Measurements from ENCODE around the gene EHMT1.

The EHMT1 gene

GRCh38 chr9:137648396-137648795 lies 29.6 kb downstream of the EHMT1 start:
- no peak for DNase-seq

GRCh38 chr9:137649553-137649952 lies 30.7 kb downstream of the EHMT1 start:
- DNase-seq: no peak

- no peak for DNase-seq
Measured at GRCh38 chr9:137650259-137650658, 31.5 kb downstream of the EHMT1 start.

- no peak for DNase-seq
Measured at GRCh38 chr9:137650779-137651178, 32.0 kb downstream of the EHMT1 start.

- no peak for DNase-seq
Measured at GRCh38 chr9:137656416-137656815, 37.6 kb downstream of the EHMT1 start.

DNA sequence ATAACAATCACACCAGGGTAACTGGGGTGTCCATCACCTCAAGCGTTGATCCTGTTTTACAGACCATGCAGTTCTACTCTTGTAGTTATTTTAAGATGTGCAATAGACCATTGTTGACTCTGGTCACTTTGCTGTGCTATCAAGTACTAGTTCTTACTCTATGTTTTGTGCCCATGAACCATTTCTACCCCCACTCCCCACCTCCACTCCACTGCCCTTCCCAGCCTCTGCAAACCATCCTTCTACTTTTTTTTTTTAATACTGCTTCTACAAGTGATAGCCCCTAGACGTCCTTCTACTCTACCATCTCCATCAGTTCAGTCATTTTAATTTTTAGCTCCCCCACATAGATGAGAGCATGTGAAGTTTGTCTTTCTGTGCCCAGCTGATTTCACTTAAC lies 38.8 kb downstream of the EHMT1 start:
- no peak for DNase-seq

DNA sequence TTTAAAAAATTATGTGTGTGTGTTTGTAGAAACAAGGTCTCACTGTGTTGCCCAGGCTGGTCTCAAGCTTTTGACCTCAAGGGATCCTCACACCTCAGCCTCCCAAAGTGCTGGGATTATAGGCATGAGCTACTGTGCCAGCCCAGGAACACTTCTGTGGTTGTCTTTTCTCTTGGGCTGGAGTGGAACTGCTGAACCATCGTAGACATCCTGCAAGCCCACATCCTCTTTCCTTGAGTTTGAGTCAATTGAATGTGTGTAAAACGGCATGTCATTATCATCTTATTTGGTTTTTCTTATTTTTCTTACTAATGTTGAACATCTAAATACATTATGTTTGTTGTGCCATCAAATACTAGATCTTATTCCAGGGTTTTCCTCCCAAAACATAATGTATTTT lies 40.0 kb downstream of the EHMT1 start:
- no peak for DNase-seq

DNA sequence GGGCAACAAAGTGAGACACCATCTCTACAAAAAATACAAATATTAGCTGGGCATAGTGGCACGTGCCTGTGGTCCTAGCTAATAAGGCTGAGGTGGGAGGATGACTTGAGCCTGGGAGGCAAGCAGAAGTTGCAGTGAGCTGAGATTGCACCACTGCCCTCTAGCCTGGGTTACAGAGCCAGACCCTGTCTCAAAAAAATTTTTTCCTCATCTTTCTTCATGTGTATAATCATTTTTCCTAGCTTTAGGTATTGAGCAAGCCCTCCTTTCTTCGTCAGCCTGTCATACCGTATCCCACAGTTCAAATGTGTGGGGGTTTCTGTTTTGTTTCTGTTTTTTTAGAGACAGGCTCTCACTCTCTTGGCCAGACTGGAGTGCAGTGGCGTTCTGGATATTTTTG lies 41.3 kb downstream of the EHMT1 start:
- no peak for DNase-seq

- no peak for DNase-seq
Measured at GRCh38 chr9:137663584-137663983, 44.8 kb downstream of the EHMT1 start.

GRCh38 chr9:137664676-137665075 lies 45.9 kb downstream of the EHMT1 start:
- no peak for DNase-seq

GRCh38 chr9:137665226-137665625 lies 46.4 kb downstream of the EHMT1 start:
- DNase-seq: no peak

GRCh38 chr9:137665697-137666512 lies 47.1 kb downstream of the EHMT1 start:
- DNase-seq: no peak

- no peak for DNase-seq
Measured at GRCh38 chr9:137666513-137666822, 47.7 kb downstream of the EHMT1 start.

GRCh38 chr9:137666955-137667670 lies 48.3 kb downstream of the EHMT1 start:
- no peak for DNase-seq

GRCh38 chr9:137668203-137668602 lies 49.4 kb downstream of the EHMT1 start:
- DNase-seq: no peak

DNA sequence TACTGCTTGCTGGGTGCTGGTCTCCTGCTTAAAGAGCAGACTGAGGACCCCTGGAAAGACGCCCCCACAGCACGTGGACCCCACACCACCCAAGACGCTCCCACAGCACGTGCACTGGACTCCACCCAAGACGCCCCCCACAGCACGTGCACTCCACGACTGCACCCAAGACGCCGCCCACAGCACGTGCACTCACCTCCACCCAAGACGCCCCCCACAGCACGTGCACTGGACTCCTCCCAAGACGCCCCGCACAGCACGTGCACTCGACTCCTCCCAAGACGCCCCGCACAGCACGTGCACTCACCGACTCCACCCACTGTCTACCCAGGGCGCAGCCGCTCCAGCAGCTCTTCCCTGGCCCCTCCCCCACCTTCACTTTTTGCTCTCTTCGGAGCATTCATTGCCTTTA lies 50.5 kb downstream of the EHMT1 start:
- no peak for DNase-seq

- DNase-seq: no peak
Measured at GRCh38 chr9:137670391-137671195, 51.8 kb downstream of the EHMT1 start.

- no peak for DNase-seq
Measured at GRCh38 chr9:137671196-137671538, 52.4 kb downstream of the EHMT1 start.

- DNase-seq: no peak
Measured at GRCh38 chr9:137671721-137672120, 52.9 kb downstream of the EHMT1 start.

DNA sequence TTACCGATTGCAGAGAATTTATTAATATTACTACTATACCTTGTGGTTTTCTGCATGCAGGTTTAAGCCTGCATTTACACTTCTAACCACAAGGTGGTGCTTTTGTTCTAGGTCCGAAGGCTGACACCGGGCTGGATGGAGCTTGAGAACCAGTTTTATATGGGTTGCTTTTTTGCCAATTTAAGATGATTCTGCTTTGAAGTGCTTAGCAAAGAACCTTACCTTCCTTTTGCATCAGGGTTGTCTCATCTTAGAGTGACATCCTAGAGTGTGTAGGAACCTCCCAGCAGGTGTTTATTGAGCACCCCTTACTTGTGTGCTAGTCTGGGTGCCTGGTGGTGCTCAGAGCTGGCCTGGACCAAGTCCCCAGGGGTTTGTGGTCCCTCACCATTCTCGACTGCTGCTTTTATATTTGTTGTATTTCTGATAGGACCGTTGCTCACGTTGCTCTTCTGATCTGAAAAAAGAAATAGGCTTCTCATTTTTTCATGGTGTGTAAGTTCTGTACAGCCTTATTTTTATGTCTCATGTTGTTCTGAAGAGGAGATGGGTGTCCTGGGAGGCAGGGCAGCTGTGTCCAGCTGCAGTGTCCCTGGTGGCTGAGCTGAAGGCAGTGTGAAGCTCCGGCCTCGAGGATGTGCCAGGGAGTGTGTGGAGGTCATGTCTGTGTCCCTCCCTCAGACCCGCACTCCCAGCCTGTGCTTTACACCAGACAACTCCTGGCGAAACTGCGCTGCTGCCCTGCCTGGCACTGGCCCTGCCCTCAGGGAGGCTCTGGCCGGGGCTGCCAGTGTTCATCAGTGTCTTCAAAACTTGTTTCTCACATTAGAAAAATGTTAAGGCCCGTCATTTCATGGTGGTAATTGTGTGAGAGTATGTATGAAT lies 54.3 kb downstream of the EHMT1 start:
- DNase-seq: peak; percentile 53

DNA sequence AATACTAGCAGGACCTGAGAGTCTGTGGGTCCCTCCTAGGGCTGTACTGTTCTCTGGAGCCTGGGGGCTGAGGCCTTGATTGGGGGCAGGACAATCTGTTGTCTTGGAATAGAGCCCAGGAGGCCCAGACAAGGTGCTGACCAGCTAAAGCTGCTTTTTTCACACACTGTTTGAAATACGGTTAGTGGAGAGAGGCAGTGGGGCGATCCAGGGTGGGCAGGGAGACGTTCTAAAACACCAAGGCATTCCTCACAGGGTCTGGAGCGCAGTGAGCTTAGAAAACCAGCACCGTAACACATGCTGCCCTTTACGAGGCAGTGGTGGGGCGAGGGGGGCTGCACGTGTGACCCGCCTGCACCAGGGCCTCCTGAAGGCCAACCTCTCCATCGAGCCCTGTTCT lies 55.1 kb downstream of the EHMT1 start:
- no peak for DNase-seq

GRCh38 chr9:137674307-137674975 lies 55.6 kb downstream of the EHMT1 start:
- DNase-seq: no peak
